IMR-90 (cell line): ENCODE results near the gene USP16.

Experiments
- BHLHE40 ChIP-seq: fragments of 150-350 bp; IDR thresholded peaks from 2 replicates; pipeline ENCODE4 v1.6.1; 2016; ENCODE audit warnings: mild to moderate bottlenecking, low read depth, low read length
- CHD1 ChIP-seq: IDR thresholded peaks from 2 replicates; pipeline ENCODE4 v1.6.1; 2012; ENCODE audit warnings: low read depth, low read length, improper control_type of control experiment
- FOS ChIP-seq: fragments of 150-350 bp; IDR thresholded peaks from 2 replicates; pipeline ENCODE4 v1.6.1; 2016; ENCODE audit warnings: low read depth, low read length
- MAFK ChIP-seq: IDR thresholded peaks from 2 replicates; pipeline ENCODE4 v1.6.1; 2012; ENCODE audit warnings: low read depth, low read length, improper control_type of control experiment
- MXI1 ChIP-seq: IDR thresholded peaks from 2 replicates; pipeline ENCODE4 v1.6.1; 2012; ENCODE audit warnings: low read depth, mild to moderate bottlenecking, low read length, moderate library complexity, borderline replicate concordance
- POLR2A ChIP-seq: IDR thresholded peaks from 2 replicates; pipeline ENCODE4 v1.6.1; 2012; ENCODE audit warnings: mild to moderate bottlenecking, low read depth, low read length
- RCOR1 ChIP-seq: IDR thresholded peaks from 2 replicates; pipeline ENCODE4 v1.6.1; 2012; ENCODE audit warnings: mild to moderate bottlenecking, low read length, improper control_type of control experiment; ENCODE audit not compliant: insufficient replicate concordance
- RFX5 ChIP-seq: IDR thresholded peaks from 2 replicates; pipeline ENCODE4 v1.8.0; 2012; ENCODE audit warnings: low read depth, mild to moderate bottlenecking, low read length, moderate library complexity
- USF2 ChIP-seq: fragments of 150-350 bp; IDR thresholded peaks from 2 replicates; pipeline ENCODE4 v1.6.1; 2017; ENCODE audit warnings: mild to moderate bottlenecking, antibody characterized with exemption, low read length, low read depth
- TF ChIP-seq, protein P1 (sequence below): conservative IDR thresholded peaks from 2 replicates; pipeline ENCODE4 v1.5.1; 2012; ENCODE audit warnings: mild to moderate bottlenecking, low read depth, low read length, improper control_type of control experiment

DNA sequence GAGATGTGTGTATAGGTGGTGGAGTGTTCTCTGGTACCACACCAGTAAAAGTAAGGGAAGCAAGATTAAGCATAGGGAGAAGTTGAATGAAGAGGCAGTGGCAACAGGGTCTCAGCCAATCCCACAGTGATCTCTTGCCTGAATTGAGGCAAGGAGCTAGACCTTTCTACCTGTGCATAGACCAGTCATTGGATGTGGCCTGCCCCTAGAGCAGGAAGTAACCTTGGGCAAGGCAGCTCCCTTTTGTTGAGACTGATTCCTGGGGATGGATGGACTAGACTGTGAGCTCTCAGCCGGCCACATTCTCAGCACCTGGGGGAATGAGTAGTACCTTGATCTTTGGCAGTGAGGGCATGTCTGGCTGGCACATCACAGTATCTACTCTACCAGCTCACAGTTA lies 6.4 kb downstream of the USP16 start:
- TF ChIP-seq, protein P1, sequence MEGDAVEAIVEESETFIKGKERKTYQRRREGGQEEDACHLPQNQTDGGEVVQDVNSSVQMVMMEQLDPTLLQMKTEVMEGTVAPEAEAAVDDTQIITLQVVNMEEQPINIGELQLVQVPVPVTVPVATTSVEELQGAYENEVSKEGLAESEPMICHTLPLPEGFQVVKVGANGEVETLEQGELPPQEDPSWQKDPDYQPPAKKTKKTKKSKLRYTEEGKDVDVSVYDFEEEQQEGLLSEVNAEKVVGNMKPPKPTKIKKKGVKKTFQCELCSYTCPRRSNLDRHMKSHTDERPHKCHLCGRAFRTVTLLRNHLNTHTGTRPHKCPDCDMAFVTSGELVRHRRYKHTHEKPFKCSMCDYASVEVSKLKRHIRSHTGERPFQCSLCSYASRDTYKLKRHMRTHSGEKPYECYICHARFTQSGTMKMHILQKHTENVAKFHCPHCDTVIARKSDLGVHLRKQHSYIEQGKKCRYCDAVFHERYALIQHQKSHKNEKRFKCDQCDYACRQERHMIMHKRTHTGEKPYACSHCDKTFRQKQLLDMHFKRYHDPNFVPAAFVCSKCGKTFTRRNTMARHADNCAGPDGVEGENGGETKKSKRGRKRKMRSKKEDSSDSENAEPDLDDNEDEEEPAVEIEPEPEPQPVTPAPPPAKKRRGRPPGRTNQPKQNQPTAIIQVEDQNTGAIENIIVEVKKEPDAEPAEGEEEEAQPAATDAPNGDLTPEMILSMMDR: no peak
- TF ChIP-seq FOS (no peak), MXI1 (no peak), POLR2A (no peak), RFX5 (no peak), USF2 (no peak), RCOR1 (no peak), MAFK (no peak), BHLHE40 (no peak), CHD1 (no peak)
